Non-pigmented ciliary epithelial cell (primary cell): Measurements from ENCODE around the gene HDLBP.
A peak's percentile ranks its signal among the peaks of the same experiment; 100 is the strongest.

Source experiments
- DNase-seq: peaks from one replicate; pipeline ENCODE4 v3.0.0-alpha.2; 2010; ENCODE audit warnings: low read depth

Gene HDLBP

GRCh38 chr2:241273210-241274020 lies 42.1 kb downstream of the HDLBP start:
- no peak for DNase-seq

- no peak for DNase-seq
These were observed 42.9 kb downstream of the HDLBP start for GRCh38 chr2:241272303-241273209.

GRCh38 chr2:241271706-241272302 lies 43.7 kb downstream of the HDLBP start:
- peak; percentile 22 for DNase-seq

- no peak for DNase-seq
These were observed 44.9 kb downstream of the HDLBP start for GRCh38 chr2:241270531-241270930.

- DNase-seq: no peak
These were observed 45.6 kb downstream of the HDLBP start for GRCh38 chr2:241269707-241270520.

- DNase-seq: no peak
These were observed 46.6 kb downstream of the HDLBP start for GRCh38 chr2:241268716-241269445.

GRCh38 chr2:241268306-241268705 lies 47.2 kb downstream of the HDLBP start:
- no peak for DNase-seq

GRCh38 chr2:241267249-241268067 lies 48.0 kb downstream of the HDLBP start:
- DNase-seq: no peak

- DNase-seq: no peak
These were observed 50.0 kb downstream of the HDLBP start for GRCh38 chr2:241265506-241265905.

- no peak for DNase-seq
These were observed 52.4 kb downstream of the HDLBP start for GRCh38 chr2:241263061-241263460.

- DNase-seq: no peak
These were observed 53.8 kb downstream of the HDLBP start for GRCh38 chr2:241261628-241262027.

- no peak for DNase-seq
These were observed 54.6 kb downstream of the HDLBP start for GRCh38 chr2:241260911-241261310.

GRCh38 chr2:241258505-241259280 lies 56.8 kb downstream of the HDLBP start:
- DNase-seq: no peak

- DNase-seq: no peak
These were observed 57.9 kb downstream of the HDLBP start for GRCh38 chr2:241257419-241258032.

GRCh38 chr2:241256168-241256545 lies 59.3 kb downstream of the HDLBP start:
- no peak for DNase-seq

- no peak for DNase-seq
These were observed 59.8 kb downstream of the HDLBP start for GRCh38 chr2:241255542-241256167.

- DNase-seq: no peak
These were observed 60.5 kb downstream of the HDLBP start for GRCh38 chr2:241254904-241255351.

- no peak for DNase-seq
These were observed 62.5 kb downstream of the HDLBP start for GRCh38 chr2:241252778-241253475.
